GM10266 (cell line): ENCODE results near the gene PICALM.

ENCODE experiments used
- DNase-seq: peaks from one replicate; pipeline ENCODE4 v3.0.0; 2012; ENCODE audit errors: extremely low spot score
- CTCF ChIP-seq: IDR thresholded peaks from 2 replicates; pipeline ENCODE4 v1.5.1; 2012; ENCODE audit warnings: mild to moderate bottlenecking, low read depth; ENCODE audit not compliant: control insufficient read depth, insufficient read depth; ENCODE audit errors: missing control alignments

The PICALM gene

GRCh38 chr11:86035164-86035563, 33.7 kb downstream of the PICALM start:
- DNase-seq: no peak
- no peak for TF ChIP-seq CTCF

- no peak for TF ChIP-seq CTCF
- no peak for DNase-seq
Measured at GRCh38 chr11:86034710-86035109, 34.2 kb downstream of the PICALM start.

GRCh38 chr11:86021377-86021776, 47.5 kb downstream of the PICALM start:
- TF ChIP-seq CTCF: no peak
- DNase-seq: peak; percentile 6

- no peak for DNase-seq
- TF ChIP-seq CTCF: no peak
Measured at GRCh38 chr11:86018249-86018648, 50.6 kb downstream of the PICALM start.

- no peak for DNase-seq
- no peak for TF ChIP-seq CTCF
Measured at GRCh38 chr11:86016451-86016850, 52.4 kb downstream of the PICALM start.

GRCh38 chr11:86015699-86016098, 53.2 kb downstream of the PICALM start:
- no peak for DNase-seq
- no peak for TF ChIP-seq CTCF

GRCh38 chr11:86014221-86014620, 54.7 kb downstream of the PICALM start:
- no peak for DNase-seq
- TF ChIP-seq CTCF: no peak
